Activated CD4-positive, alpha-beta memory T cell treated with anti-CD3 and anti-CD28 coated beads, Interleukin-2, amount 10 ng/mL, durations not matched to agents 7 days and 5 days (primary cell): Measurements from ENCODE around the gene TWIST1. TPM values are rescaled to one million over a fixed set of nuclear protein-coding genes. Genes with fewer than 3 reads are reported as not detected.
A peak's percentile ranks its signal among the peaks of the same experiment; 100 is the strongest.

Source experiments
- CTCF ChIA-PET: fragments of 350-600 bp; sonication (Branson Sonifier 250); formaldehyde crosslinking; loops from one replicate; lab custom pipeline; 2021; ENCODE audit warnings: antibody characterized with exemption, inconsistent platforms; lab: Charles Lee
- POLR2A ChIA-PET: fragments of 350-600 bp; sonication (Branson Sonifier 250); formaldehyde crosslinking; loops from one replicate; lab custom pipeline; 2021; ENCODE audit warnings: antibody characterized with exemption; lab: Charles Lee
- DNase-seq: peaks from one replicate; pipeline ENCODE4 v3.0.0-alpha.2; 2020
- H3K27ac Mint-ChIP-seq: one replicate; pipeline ENCODE4 v1.8.0; 2021; ENCODE audit warnings: mild to moderate bottlenecking, mixed read lengths
- H3K27me3 Mint-ChIP-seq: one replicate; pipeline ENCODE4 v1.8.0; 2021; ENCODE audit warnings: mixed read lengths
- H3K36me3 Mint-ChIP-seq: one replicate; pipeline ENCODE4 v1.8.0; 2021; ENCODE audit warnings: low read depth, mixed read lengths
- H3K4me1 Mint-ChIP-seq: one replicate; pipeline ENCODE4 v1.8.0; 2021; ENCODE audit warnings: mixed read lengths
- H3K4me3 Mint-ChIP-seq: one replicate; pipeline ENCODE4 v1.8.0; 2021; ENCODE audit warnings: mild to moderate bottlenecking, mixed read lengths
- H3K9me3 Mint-ChIP-seq: one replicate; pipeline ENCODE4 v1.8.0; 2021; ENCODE audit warnings: mixed read lengths
- total RNA-seq, 2 experiments: library from RNA; stranded (reverse); gene quantifications; one replicate each; pipeline ENCODE4 v1.2.3, GENCODE V29; 2021

Gene TWIST1
- total RNA-seq, 2 experiments from 2014 or later: 2.3 to 2.9 TPM

GRCh38 chr7:19119372-19119771 lies 1.9 kb upstream of the TWIST1 start:
- no peaks in the 10 kb centered on the region for H3K36me3 Mint-ChIP-seq
- peaks cover 4% of the 10 kb centered on the region for H3K4me1 Mint-ChIP-seq
- no peak overlapping the region for H3K4me3 Mint-ChIP-seq
- H3K9me3 Mint-ChIP-seq: no peaks in the 10 kb centered on the region
- no peak for DNase-seq
- H3K27me3 Mint-ChIP-seq: peaks cover 51% of the 10 kb centered on the region
- H3K27ac Mint-ChIP-seq: no peak overlapping the region
- ChIA-PET POLR2A (no interaction called here), CTCF (no interaction called here)

GRCh38 chr7:19118636-19119371 lies 1.4 kb upstream of the TWIST1 start:
- no peaks in the 10 kb centered on the region for H3K36me3 Mint-ChIP-seq
- peaks cover 56% of the 10 kb centered on the region for H3K27me3 Mint-ChIP-seq
- CTCF ChIA-PET: no interaction called here
- peaks cover 4% of the 10 kb centered on the region for H3K4me1 Mint-ChIP-seq
- DNase-seq: no peak
- no peaks in the 10 kb centered on the region for H3K9me3 Mint-ChIP-seq
- H3K4me3 Mint-ChIP-seq: no peak overlapping the region
- POLR2A ChIA-PET: no interaction called here
- H3K27ac Mint-ChIP-seq: no peak overlapping the region

- Mint-ChIP-seq H3K9me3 (no peaks in the 10 kb centered on the region), H3K27me3 (peaks cover 61% of the 10 kb centered on the region), H3K36me3 (no peaks in the 10 kb centered on the region), H3K27ac (no peak overlapping the region), H3K4me1 (peaks cover 4% of the 10 kb centered on the region), H3K4me3 (no peak overlapping the region)
- no peak for DNase-seq
- ChIA-PET CTCF (no interaction called here), POLR2A (no interaction called here)
Measured at GRCh38 chr7:19117870-19118608, 603 bp upstream of the TWIST1 start.

- CTCF ChIA-PET: no interaction called here
- POLR2A ChIA-PET: no interaction called here
- Mint-ChIP-seq H3K9me3 (no peaks in the 10 kb centered on the region), H3K36me3 (no peaks in the 10 kb centered on the region), H3K27ac (no peak overlapping the region), H3K27me3 (peaks cover 67% of the 10 kb centered on the region), H3K4me3 (peak overlapping the region; percentile 7), H3K4me1 (peaks cover 4% of the 10 kb centered on the region)
- no peak for DNase-seq
Measured at GRCh38 chr7:19116121-19117090, 1.0 kb downstream of the TWIST1 start.

GRCh38 chr7:19114551-19114855 lies 2.9 kb downstream of the TWIST1 start:
- no peaks in the 10 kb centered on the region for H3K9me3 Mint-ChIP-seq
- no peaks in the 10 kb centered on the region for H3K36me3 Mint-ChIP-seq
- H3K4me1 Mint-ChIP-seq: peaks cover 4% of the 10 kb centered on the region
- DNase-seq: no peak
- ChIA-PET POLR2A (no interaction called here), CTCF (no interaction called here)
- H3K27me3 Mint-ChIP-seq: peaks cover 71% of the 10 kb centered on the region
- no peak overlapping the region for H3K4me3 Mint-ChIP-seq
- H3K27ac Mint-ChIP-seq: no peak overlapping the region

- CTCF ChIA-PET: no interaction called here
- H3K36me3 Mint-ChIP-seq: no peaks in the 10 kb centered on the region
- DNase-seq: no peak
- H3K27me3 Mint-ChIP-seq: peaks cover 71% of the 10 kb centered on the region
- H3K9me3 Mint-ChIP-seq: no peaks in the 10 kb centered on the region
- POLR2A ChIA-PET: no interaction called here
- peaks cover 4% of the 10 kb centered on the region for H3K4me1 Mint-ChIP-seq
- no peak overlapping the region for H3K4me3 Mint-ChIP-seq
- no peak overlapping the region for H3K27ac Mint-ChIP-seq
Measured at GRCh38 chr7:19113855-19114550, 3.4 kb downstream of the TWIST1 start.

- ChIA-PET POLR2A (no interaction called here), CTCF (no interaction called here)
- DNase-seq: no peak
- peaks cover 4% of the 10 kb centered on the region for H3K4me1 Mint-ChIP-seq
- no peaks in the 10 kb centered on the region for H3K9me3 Mint-ChIP-seq
- H3K36me3 Mint-ChIP-seq: no peaks in the 10 kb centered on the region
- peaks cover 72% of the 10 kb centered on the region for H3K27me3 Mint-ChIP-seq
- no peak overlapping the region for H3K4me3 Mint-ChIP-seq
- H3K27ac Mint-ChIP-seq: no peak overlapping the region
Measured at GRCh38 chr7:19113002-19113350, 4.5 kb downstream of the TWIST1 start.

- Mint-ChIP-seq H3K27me3 (peaks cover 78% of the 10 kb centered on the region), H3K27ac (no peak overlapping the region), H3K36me3 (peaks cover 3% of the 10 kb centered on the region), H3K4me1 (peaks cover 6% of the 10 kb centered on the region), H3K4me3 (no peak overlapping the region), H3K9me3 (no peaks in the 10 kb centered on the region)
- DNase-seq: no peak
- CTCF ChIA-PET: no interaction called here
- POLR2A ChIA-PET: no interaction called here
Measured at GRCh38 chr7:19112274-19113001, 5.0 kb downstream of the TWIST1 start.

GRCh38 chr7:19111474-19112273 lies 5.8 kb downstream of the TWIST1 start:
- DNase-seq: no peak
- H3K4me3 Mint-ChIP-seq: no peak overlapping the region

GRCh38 chr7:19110776-19111175 lies 6.7 kb downstream of the TWIST1 start:
- DNase-seq: no peak
- Mint-ChIP-seq H3K4me1 (peaks cover 2% of the 10 kb centered on the region), H3K4me3 (no peak overlapping the region), H3K27me3 (peaks cover 88% of the 10 kb centered on the region), H3K36me3 (peaks cover 6% of the 10 kb centered on the region), H3K9me3 (no peaks in the 10 kb centered on the region), H3K27ac (no peak overlapping the region)
- ChIA-PET POLR2A (no interaction called here), CTCF (no interaction called here)

More at GRCh38 chr7:19111474-19112273, 5.8 kb downstream of the TWIST1 start:
- peaks cover 6% of the 10 kb centered on the region for H3K36me3 Mint-ChIP-seq
- H3K27me3 Mint-ChIP-seq: peaks cover 85% of the 10 kb centered on the region
- no peaks in the 10 kb centered on the region for H3K9me3 Mint-ChIP-seq
- H3K27ac Mint-ChIP-seq: no peak overlapping the region
- peaks cover 6% of the 10 kb centered on the region for H3K4me1 Mint-ChIP-seq
- CTCF ChIA-PET: no interaction called here
- POLR2A ChIA-PET: no interaction called here

- POLR2A ChIA-PET: no interaction called here
- Mint-ChIP-seq H3K4me1 (peaks cover 2% of the 10 kb centered on the region), H3K9me3 (no peaks in the 10 kb centered on the region), H3K36me3 (peaks cover 6% of the 10 kb centered on the region), H3K27me3 (peaks cover 91% of the 10 kb centered on the region), H3K27ac (no peak overlapping the region), H3K4me3 (no peak overlapping the region)
- CTCF ChIA-PET: no interaction called here
- no peak for DNase-seq
Measured at GRCh38 chr7:19110026-19110730, 7.3 kb downstream of the TWIST1 start.
